Kidney epithelial cell (primary cell): ENCODE data around the gene MYH9. TPM values are rescaled to one million over a fixed set of nuclear protein-coding genes. Genes with fewer than 3 reads are reported as not detected.

ENCODE experiments used
- DNase-seq: peaks from one replicate; pipeline ENCODE4 v3.0.0-alpha.2; 2010; ENCODE audit warnings: low read depth
- H3K27me3 ChIP-seq: 2 replicates; pipeline ENCODE4 v1.6.0; 2011; ENCODE audit warnings: low read length; ENCODE audit not compliant: control insufficient read depth, insufficient read depth
- H3K36me3 ChIP-seq: 2 replicates; pipeline ENCODE4 v1.5.1; 2011; ENCODE audit warnings: low read length; ENCODE audit not compliant: control insufficient read depth, insufficient read depth
- H3K4me3 ChIP-seq: 2 replicates; pipeline ENCODE4 v1.5.1; 2011; ENCODE audit warnings: low read depth, mild to moderate bottlenecking, control low read depth, low read length
- CTCF ChIP-seq: IDR thresholded peaks from 2 replicates; pipeline ENCODE4 v1.5.1; 2011; ENCODE audit warnings: mild to moderate bottlenecking, moderate library complexity, low read length, control low read depth, inconsistent platforms; ENCODE audit not compliant: insufficient read depth, poor library complexity, severe bottlenecking
- total RNA-seq: library from RNA; depleted of rRNA; stranded (reverse); fragments of >200 nt; gene quantifications from 2 replicates; pipeline ENCODE4 v1.2.3, GENCODE V29; 2015

Gene MYH9
- total RNA-seq, 1 donor from 2014 or later = 1,580 TPM

GRCh38 chr22:36300396-36301212, 87.2 kb downstream of the MYH9 start:
- DNase-seq = no peak
- no peaks in the 10 kb centered on the region for H3K27me3 ChIP-seq
- no peak overlapping the region for H3K4me3 ChIP-seq
- H3K36me3 ChIP-seq = peaks cover 29% of the 10 kb centered on the region
- no peak for TF ChIP-seq CTCF

- no peak for TF ChIP-seq CTCF
- H3K27me3 ChIP-seq = no peaks in the 10 kb centered on the region
- H3K4me3 ChIP-seq = no peak overlapping the region
- H3K36me3 ChIP-seq = peaks cover 30% of the 10 kb centered on the region
- no peak for DNase-seq
Observed at GRCh38 chr22:36299911-36300310, 87.9 kb downstream of the MYH9 start.

- H3K4me3 ChIP-seq = no peak overlapping the region
- no peak for TF ChIP-seq CTCF
- no peak for DNase-seq
- H3K36me3 ChIP-seq = peaks cover 28% of the 10 kb centered on the region
- H3K27me3 ChIP-seq = no peaks in the 10 kb centered on the region
Observed at GRCh38 chr22:36299295-36299694, 88.5 kb downstream of the MYH9 start.

- Histone ChIP-seq H3K36me3 (peaks cover 30% of the 10 kb centered on the region), H3K27me3 (no peaks in the 10 kb centered on the region), H3K4me3 (no peak overlapping the region)
- no peak for DNase-seq
- no peak for TF ChIP-seq CTCF
Observed at GRCh38 chr22:36298601-36299000, 89.2 kb downstream of the MYH9 start.

- no peaks in the 10 kb centered on the region for H3K27me3 ChIP-seq
- no peak for DNase-seq
- TF ChIP-seq CTCF = no peak
- H3K4me3 ChIP-seq = no peak overlapping the region
- H3K36me3 ChIP-seq = peaks cover 34% of the 10 kb centered on the region
Observed at GRCh38 chr22:36298118-36298517, 89.6 kb downstream of the MYH9 start.

- DNase-seq = no peak
- H3K27me3 ChIP-seq = no peaks in the 10 kb centered on the region
- TF ChIP-seq CTCF = no peak
- H3K4me3 ChIP-seq = no peak overlapping the region
- peaks cover 31% of the 10 kb centered on the region for H3K36me3 ChIP-seq
Observed at GRCh38 chr22:36297568-36297967, 90.2 kb downstream of the MYH9 start.
